Naive thymus-derived CD4-positive, alpha-beta T cell (primary cell): ENCODE data around the gene BSDC1. TPM values are rescaled to one million over a fixed set of nuclear protein-coding genes. Genes with fewer than 3 reads are reported as not detected.
"Not testable (repeated sequence)": the region's sequence is repeated elsewhere in the genome, so short reads cannot be mapped to it uniquely, and the experiment has no call there.

ENCODE experiments used
- ATAC-seq: fragments of 150-1000 bp; cut with Tn5 transposase; 2 replicates; pipeline ENCODE4 v1.10.0; 2021; ENCODE audit warnings: mild to moderate bottlenecking, moderate library complexity
- CTCF ChIA-PET: fragments of 350-600 bp; sonication (Branson Sonifier 250); formaldehyde crosslinking; loops from one replicate; lab custom pipeline; 2021; ENCODE audit warnings: antibody characterized with exemption; lab: Charles Lee
- POLR2A ChIA-PET: fragments of 350-600 bp; sonication (Branson Sonifier 250); formaldehyde crosslinking; loops from one replicate; lab custom pipeline; 2021; ENCODE audit warnings: antibody characterized with exemption, inconsistent platforms; lab: Charles Lee
- DNase-seq, 9 donors: peaks; one replicate each; pipeline versions ENCODE4 v3.0.0 to v3.0.0-alpha.2; 2020 to 2022; ENCODE audit warnings: mixed read lengths in 1 of 9
- H3K27ac ChIP-seq: one replicate; pipeline ENCODE4 v1.7.0; 2013; ENCODE audit warnings: mild to moderate bottlenecking, low read depth, low read length, moderate library complexity
- H3K27me3 ChIP-seq, 2 donors: one replicate each; pipeline ENCODE4 v1.7.0; 2013; ENCODE audit warnings: low read length in 2 of 2, mild to moderate bottlenecking in 2 of 2, moderate library complexity in 2 of 2; ENCODE audit not compliant: control insufficient read depth in 2 of 2, insufficient read depth in 2 of 2
- H3K36me3 ChIP-seq, 3 experiments: 1 replicate in 2 of 3; 2 replicates in 1 of 3; pipeline ENCODE4 v1.7.0; 2013; ENCODE audit warnings: low read length in 3 of 3, mild to moderate bottlenecking in 3 of 3, moderate library complexity in 1 of 3; ENCODE audit not compliant: insufficient read depth in 3 of 3, control insufficient read depth in 2 of 3
- H3K4me1 ChIP-seq, 2 donors: one replicate each; pipeline ENCODE4 v1.7.0; 2013; ENCODE audit warnings: low read length in 2 of 2, mild to moderate bottlenecking in 2 of 2, moderate library complexity in 1 of 2; ENCODE audit not compliant: control insufficient read depth in 2 of 2, insufficient read depth in 2 of 2
- H3K4me3 ChIP-seq: 2 replicates; pipeline ENCODE4 v1.7.0; 2013; ENCODE audit warnings: mild to moderate bottlenecking, low read length
- H3K9me3 ChIP-seq, 3 experiments: 1 replicate in 2 of 3; 2 replicates in 1 of 3; pipeline ENCODE4 v1.7.0; 2013; ENCODE audit warnings: low read length in 3 of 3; ENCODE audit not compliant: control insufficient read depth in 2 of 3
- H3K27ac Mint-ChIP-seq, 9 donors: one replicate each; pipeline ENCODE4 v1.8.0; 2020 to 2022; ENCODE audit warnings: mixed read lengths in 9 of 9, mild to moderate bottlenecking in 8 of 9, moderate library complexity in 5 of 9, inconsistent platforms in 2 of 9
- H3K27me3 Mint-ChIP-seq, 5 donors: one replicate each; pipeline ENCODE4 v1.8.0; 2021 to 2022; ENCODE audit warnings: mixed read lengths in 5 of 5, mild to moderate bottlenecking in 1 of 5
- H3K36me3 Mint-ChIP-seq, 5 donors: one replicate each; pipeline ENCODE4 v1.8.0; 2020 to 2022; ENCODE audit warnings: mixed read lengths in 5 of 5, mild to moderate bottlenecking in 3 of 5, inconsistent platforms in 1 of 5
- H3K4me1 Mint-ChIP-seq, 7 donors: one replicate each; pipeline ENCODE4 v1.8.0; 2020 to 2022; ENCODE audit warnings: mixed read lengths in 7 of 7, mild to moderate bottlenecking in 3 of 7, inconsistent platforms in 1 of 7
- H3K4me3 Mint-ChIP-seq, 10 donors: one replicate each; pipeline ENCODE4 v1.8.0; 2020 to 2022; ENCODE audit warnings: mild to moderate bottlenecking in 10 of 10, mixed read lengths in 10 of 10, moderate library complexity in 6 of 10, inconsistent platforms in 2 of 10
- H3K9me3 Mint-ChIP-seq, 11 donors: one replicate each; pipeline ENCODE4 v1.8.0; 2020 to 2022; ENCODE audit warnings: mixed read lengths in 11 of 11, mild to moderate bottlenecking in 4 of 11, inconsistent platforms in 1 of 11, moderate library complexity in 1 of 11
- intact Hi-C, 2 donors: fragments of 100-400 bp; cut with micrococcal nuclease; formaldehyde crosslinking; loops; one replicate each; pipeline ENCODE4 v1.15.1; 2023
- polyA plus RNA-seq, 2 donors: library from polyadenylated mRNA; unstranded; fragments of 300-500 nt; fragmentation: Illumina TruSeq; gene quantifications; one replicate each; pipeline ENCODE4 v1.2.3, GENCODE V29; 2021
- total RNA-seq, 6 experiments: library from RNA in 5 of 6; stranded (reverse) in 5 of 6; gene quantifications; 1 replicate in 5 of 6; 2 replicates in 1 of 6; pipeline ENCODE4 v1.2.3 and lab custom pipeline; 2021 to 2026

The BSDC1 gene
- total and polyA plus RNA-seq, 7 experiments from 2014 or later = 37.6 to 186 (median 110) TPM

- ATAC-seq = no peak
- Mint-ChIP-seq H3K4me1 (peaks cover 4 to 26% (median 16%) of the 10 kb centered on the region in 7 donors), H3K27me3 (peaks cover 0 to 21% (median 0%) of the 10 kb centered on the region in 5 donors), H3K27ac (no peak overlapping the region), H3K36me3 (peaks cover 0 to 3% (median 3%) of the 10 kb centered on the region in 5 donors), H3K9me3 (peaks cover 0 to 5% (median 0%) of the 10 kb centered on the region in 11 donors), H3K4me3 (no peak overlapping the region)
- no peak overlapping the region for H3K27ac ChIP-seq
- POLR2A ChIA-PET = no interaction called here
- H3K9me3 ChIP-seq = no peaks in the 10 kb centered on the region
- H3K4me1 ChIP-seq = peaks cover 4 to 9% of the 10 kb centered on the region in 2 donors
- CTCF ChIA-PET = no interaction called here
- H3K27me3 ChIP-seq = no peaks in the 10 kb centered on the region
- peaks cover 0 to 5% (median 0%) of the 10 kb centered on the region in 3 experiments for H3K36me3 ChIP-seq
- intact Hi-C loops = loop anchor here (10.0 kb wide), 2 partner anchors 384 to 634 kb away; partner anchors contain the start of genes ADGRB2 (in 1 of the 2) and KHDRBS1 (in 1 of the 2)
- no peak for DNase-seq
- no peak overlapping the region for H3K4me3 ChIP-seq
These were observed 4.2 kb upstream of the BSDC1 start for GRCh38 chr1:32398401-32398800.

DNA sequence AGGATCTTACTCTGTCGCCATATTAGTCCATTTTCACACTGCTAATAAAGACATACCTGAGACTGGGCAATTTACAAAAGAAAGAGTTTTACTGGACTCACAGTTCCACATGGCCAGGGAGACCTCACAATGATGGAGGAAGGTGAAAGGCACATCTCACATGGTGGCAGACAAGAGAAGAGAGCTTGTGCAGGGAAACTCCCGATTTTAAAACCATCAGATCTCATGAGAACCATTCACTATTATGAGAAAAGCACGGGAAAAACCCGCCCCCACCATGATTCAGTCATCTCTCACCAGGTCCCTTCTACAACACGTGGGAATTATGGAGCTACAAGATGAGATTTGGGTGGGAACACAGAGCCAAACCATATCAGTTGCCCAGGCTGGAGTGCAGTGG is 2.3 kb upstream of the BSDC1 start:
- H3K27ac Mint-ChIP-seq = peak overlapping the region in 1 of 9 donors; percentile 47
- H3K4me3 Mint-ChIP-seq, H3K27me3 ChIP-seq, POLR2A ChIA-PET, H3K36me3 Mint-ChIP-seq, H3K36me3 ChIP-seq, H3K9me3 Mint-ChIP-seq, ATAC-seq, H3K9me3 ChIP-seq, H3K27ac ChIP-seq, H3K4me3 ChIP-seq, CTCF ChIA-PET, DNase-seq: not testable (repeated sequence)
- H3K27me3 Mint-ChIP-seq = peaks cover 0 to 21% (median 0%) of the 10 kb centered on the region in 5 donors
- H3K4me1 ChIP-seq = peaks cover 15 to 25% of the 10 kb centered on the region in 2 donors
- intact Hi-C loops = loop anchor here (10.0 kb wide), 2 partner anchors 382 to 632 kb away; partner anchors contain the start of genes ADGRB2 (in 1 of the 2) and KHDRBS1 (in 1 of the 2)
- H3K4me1 Mint-ChIP-seq = peaks cover 4 to 40% (median 25%) of the 10 kb centered on the region in 7 donors

- ChIA-PET POLR2A (interaction anchor here (0.5 to 3.6 kb wide), 42 partner anchors 7 to 1619 kb away, joined by 3 to 34 read pairs (median 5); partner anchors contain the start of genes HDAC1, IQCC, KHDRBS1 and KPNA6), CTCF (interaction anchor here (0.6 to 2.0 kb wide), 6 partner anchors 10 to 215 kb away, joined by 3 to 7 read pairs (median 4); partner anchors contain the start of genes MARCKSL1 and TXLNA)
These were observed 720 bp upstream of the BSDC1 start for GRCh38 chr1:32394890-32395432.

GRCh38 chr1:32393832-32394140 is 455 bp downstream of the BSDC1 start:
- ATAC-seq (peak; percentile 22), DNase-seq (no peak)
- ChIA-PET POLR2A (interaction anchor here (0.6 to 3.6 kb wide), 30 partner anchors 8 to 1618 kb away, joined by 3 to 34 read pairs (median 5); partner anchors contain the start of genes HDAC1, IQCC, KPNA6 and LCK), CTCF (interaction anchor here (0.5 to 2.0 kb wide), 5 partner anchors 9 to 478 kb away, joined by 3 to 4 read pairs (median 3); partner anchors contain the start of gene TXLNA)
- H3K36me3 Mint-ChIP-seq = peaks cover 0 to 7% (median 3%) of the 10 kb centered on the region in 5 donors
- H3K27me3 ChIP-seq = no peaks in the 10 kb centered on the region
- peak overlapping the region; percentile 90 for H3K4me3 ChIP-seq
- H3K4me3 Mint-ChIP-seq = peak overlapping the region in 9 of 10 donors; percentile 92 to 100 (median 99)
- peaks cover 0 to 25% (median 13%) of the 10 kb centered on the region in 3 experiments for H3K36me3 ChIP-seq
- intact Hi-C loops = loop anchor here (1.0 to 10.0 kb wide), 24 partner anchors 42 to 1328 kb away; partner anchors contain the start of genes CCDC28B (in 2 of the 2), EIF3I (in 2 of the 2), HDAC1 (in 2 of the 2) and KHDRBS1 (in 2 of the 2)
- peaks cover 0 to 18% (median 0%) of the 10 kb centered on the region in 5 donors for H3K27me3 Mint-ChIP-seq
- peaks cover 15 to 30% of the 10 kb centered on the region in 2 donors for H3K4me1 ChIP-seq
- H3K27ac ChIP-seq = peak overlapping the region; percentile 95
- no peaks in the 10 kb centered on the region for H3K9me3 ChIP-seq
- H3K9me3 Mint-ChIP-seq = peaks cover 0 to 5% (median 0%) of the 10 kb centered on the region in 11 donors
- peak overlapping the region; percentile 94 to 100 (median 98) for H3K27ac Mint-ChIP-seq
- peaks cover 4 to 40% (median 23%) of the 10 kb centered on the region in 7 donors for H3K4me1 Mint-ChIP-seq

More at GRCh38 chr1:32394890-32395432, 720 bp upstream of the BSDC1 start:
- peaks cover 0 to 5% (median 0%) of the 10 kb centered on the region in 11 donors for H3K9me3 Mint-ChIP-seq
- H3K27ac Mint-ChIP-seq = peak overlapping the region; percentile 94 to 100 (median 98)
- no peak for DNase-seq
- peak overlapping the region in 9 of 10 donors; percentile 92 to 100 (median 99) for H3K4me3 Mint-ChIP-seq
- peaks cover 0 to 19% (median 0%) of the 10 kb centered on the region in 5 donors for H3K27me3 Mint-ChIP-seq
- no peak for ATAC-seq
- peaks cover 0 to 7% (median 3%) of the 10 kb centered on the region in 5 donors for H3K36me3 Mint-ChIP-seq
- Histone ChIP-seq H3K27me3 (no peaks in the 10 kb centered on the region), H3K27ac (peak overlapping the region; percentile 95), H3K4me3 (peak overlapping the region; percentile 90), H3K4me1 (peaks cover 15 to 26% of the 10 kb centered on the region in 2 donors), H3K36me3 (peaks cover 0 to 17% (median 6%) of the 10 kb centered on the region in 3 experiments), H3K9me3 (no peaks in the 10 kb centered on the region)
- intact Hi-C loops = loop anchor here (1.0 to 10.0 kb wide), 24 partner anchors 44 to 1330 kb away; partner anchors contain the start of genes CCDC28B (in 2 of the 2), EIF3I (in 2 of the 2), HDAC1 (in 2 of the 2) and KHDRBS1 (in 2 of the 2)
- peaks cover 4 to 40% (median 23%) of the 10 kb centered on the region in 7 donors for H3K4me1 Mint-ChIP-seq

DNA sequence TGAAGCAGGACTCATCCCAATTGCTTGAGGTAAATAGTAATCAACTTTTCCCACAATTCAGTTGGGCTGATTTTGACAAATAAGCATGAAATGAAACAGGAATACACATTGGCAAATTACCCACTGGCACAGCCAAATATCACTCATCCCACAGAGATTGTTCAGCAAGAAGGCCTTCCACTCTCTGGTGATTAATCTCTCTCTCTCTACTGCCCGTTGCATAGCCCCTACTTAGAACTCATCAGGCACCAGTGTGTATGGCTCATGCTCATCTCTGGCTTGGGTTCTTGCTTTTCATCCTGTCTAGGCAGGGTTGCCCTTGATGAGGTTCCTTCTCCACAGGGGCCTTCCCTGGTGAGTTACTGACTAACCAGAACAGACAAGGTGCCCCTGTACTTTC is 1.1 kb downstream of the BSDC1 start:
- intact Hi-C loops = loop anchor here (5.0 to 10.0 kb wide), 5 partner anchors 191 to 628 kb away; partner anchors contain the start of genes ADGRB2 (in 1 of the 2), CCDC28B (in 1 of the 2), KHDRBS1 (in 1 of the 2) and PTP4A2 (in 1 of the 2)
- H3K27me3 Mint-ChIP-seq = peaks cover 0 to 13% (median 0%) of the 10 kb centered on the region in 5 donors
- H3K9me3 ChIP-seq = no peaks in the 10 kb centered on the region
- peaks cover 0 to 25% (median 13%) of the 10 kb centered on the region in 3 experiments for H3K36me3 ChIP-seq
- peaks cover 4 to 40% (median 23%) of the 10 kb centered on the region in 7 donors for H3K4me1 Mint-ChIP-seq
- peak overlapping the region; percentile 90 for H3K4me3 ChIP-seq
- ChIA-PET CTCF (interaction anchor here (2.0 kb wide), 1 partner anchor 8 kb away, joined by 4 read pairs; no protein-coding TSS in a partner anchor), POLR2A (interaction anchor here (0.7 to 3.6 kb wide), 10 partner anchors 9 to 575 kb away, joined by 3 to 34 read pairs (median 4); partner anchors contain the start of genes MARCKSL1 and TXLNA)
- no peak for DNase-seq
- no peaks in the 10 kb centered on the region for H3K27me3 ChIP-seq
- H3K36me3 Mint-ChIP-seq = peaks cover 0 to 7% (median 3%) of the 10 kb centered on the region in 5 donors
- peaks cover 0 to 5% (median 0%) of the 10 kb centered on the region in 11 donors for H3K9me3 Mint-ChIP-seq
- peak overlapping the region; percentile 94 to 100 (median 98) for H3K27ac Mint-ChIP-seq
- ATAC-seq = no peak
- peak overlapping the region; percentile 95 for H3K27ac ChIP-seq
- H3K4me1 ChIP-seq = peaks cover 15 to 30% of the 10 kb centered on the region in 2 donors
- H3K4me3 Mint-ChIP-seq = peak overlapping the region in 9 of 10 donors; percentile 92 to 100 (median 99)

GRCh38 chr1:32392325-32392724 is 1.9 kb downstream of the BSDC1 start:
- peaks cover 0 to 3% (median 0%) of the 10 kb centered on the region in 11 donors for H3K9me3 Mint-ChIP-seq
- peaks cover 0 to 25% (median 13%) of the 10 kb centered on the region in 3 experiments for H3K36me3 ChIP-seq
- no peak for DNase-seq

More at GRCh38 chr1:32392325-32392724, 1.9 kb downstream of the BSDC1 start:
- ChIA-PET POLR2A (interaction anchor here (1.1 to 3.6 kb wide), 2 partner anchors 56 to 61 kb away, joined by 3 to 34 read pairs; partner anchors contain the start of gene MARCKSL1), CTCF (interaction anchor here (0.9 kb wide), 1 partner anchor 9 kb away, joined by 3 read pairs; no protein-coding TSS in a partner anchor)
- Mint-ChIP-seq H3K4me1 (peaks cover 4 to 38% (median 25%) of the 10 kb centered on the region in 7 donors), H3K27me3 (peaks cover 0 to 11% (median 0%) of the 10 kb centered on the region in 5 donors), H3K36me3 (peaks cover 0 to 7% (median 3%) of the 10 kb centered on the region in 5 donors), H3K4me3 (peak overlapping the region in 9 of 10 donors; percentile 35 to 100 (median 93)), H3K27ac (peak overlapping the region in 3 of 9 donors; percentile 44 to 98 (median 47))
- H3K4me1 ChIP-seq = peaks cover 15 to 33% of the 10 kb centered on the region in 2 donors
- H3K27ac ChIP-seq = peak overlapping the region; percentile 33
- no peaks in the 10 kb centered on the region for H3K9me3 ChIP-seq
- no peak overlapping the region for H3K4me3 ChIP-seq
- no peaks in the 10 kb centered on the region for H3K27me3 ChIP-seq
- ATAC-seq = no peak
- intact Hi-C loops = loop anchor here (5.0 to 10.0 kb wide), 5 partner anchors 190 to 628 kb away; partner anchors contain the start of genes ADGRB2 (in 1 of the 2), CCDC28B (in 1 of the 2), KHDRBS1 (in 1 of the 2) and PTP4A2 (in 1 of the 2)
